GDM1 (cell line): ENCODE results near the gene RBMS1.
"Not testable (repeated sequence)": the region's sequence is repeated elsewhere in the genome, so short reads cannot be mapped to it uniquely, and the experiment has no call there.

Source experiments
- DNase-seq: peaks from one replicate; lab custom pipeline; 2025; lab: John Stamatoyannopoulos, UW

The RBMS1 gene

DNA sequence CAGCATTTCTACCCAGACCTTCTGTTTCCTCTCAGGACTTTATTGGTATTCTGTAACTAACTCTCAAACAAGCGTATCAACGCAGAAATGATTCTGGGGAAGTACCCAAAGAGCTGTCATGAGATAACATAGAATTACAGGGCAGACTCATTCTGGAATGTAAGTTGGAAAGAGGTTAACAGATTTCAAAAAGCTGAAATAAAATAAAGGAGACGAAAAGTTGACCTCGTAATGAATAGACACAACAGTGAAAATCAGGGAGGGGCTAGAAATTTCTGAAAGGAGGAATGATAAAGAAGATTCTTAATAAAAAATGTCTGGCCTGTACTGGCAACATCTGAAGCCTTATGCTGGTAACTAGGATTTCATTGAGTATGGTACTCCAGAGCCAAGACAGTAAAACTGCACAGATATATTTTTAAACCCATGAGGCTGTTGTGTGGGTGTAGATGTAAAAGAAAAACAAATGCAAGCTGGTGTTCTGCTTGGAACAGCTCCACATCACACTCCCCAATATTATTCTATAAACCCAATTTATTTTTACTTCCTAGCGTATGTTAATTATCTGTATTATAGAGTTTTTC is 23.9 kb downstream of the RBMS1 start:
- DNase-seq = no peak

DNA sequence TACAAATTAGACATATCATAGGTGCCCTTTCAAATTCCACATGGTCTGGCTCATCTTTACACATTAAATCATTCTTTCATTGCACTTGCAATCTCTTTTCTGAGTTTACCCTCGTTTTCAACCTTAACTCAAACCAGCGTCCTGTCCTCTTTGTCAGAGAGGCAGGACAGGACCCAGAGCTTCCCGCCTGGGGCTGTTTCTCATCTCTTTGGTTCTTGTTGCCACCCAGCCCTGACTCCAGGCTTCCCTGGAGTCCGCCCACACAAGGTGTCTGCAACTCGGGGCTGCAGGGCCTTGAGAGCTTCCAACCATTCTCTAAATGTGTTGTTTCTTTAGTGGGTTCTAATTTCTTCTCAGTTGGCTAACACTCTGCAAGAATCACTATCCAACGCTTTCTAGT is 24.4 kb downstream of the RBMS1 start:
- DNase-seq = no peak

DNA sequence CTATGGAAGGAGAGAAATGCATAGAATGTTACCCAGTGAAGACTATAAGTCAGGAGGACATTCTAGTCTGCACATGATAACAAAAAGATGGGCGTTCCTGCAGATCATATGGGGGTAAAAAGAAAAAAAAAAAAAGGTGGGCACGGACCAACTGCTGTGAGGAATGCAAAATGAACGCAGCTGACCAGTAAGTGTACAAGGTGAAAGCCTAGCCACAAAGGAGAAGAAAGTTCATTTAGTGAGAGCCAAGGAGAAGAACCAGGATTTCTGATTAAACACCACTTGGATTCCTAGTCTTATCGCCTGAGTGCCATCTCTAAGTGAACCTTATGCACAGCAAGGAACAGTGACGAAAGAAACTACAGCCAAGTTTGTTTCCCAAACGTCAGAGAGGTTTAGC is 26.5 kb downstream of the RBMS1 start:
- no peak for DNase-seq

DNA sequence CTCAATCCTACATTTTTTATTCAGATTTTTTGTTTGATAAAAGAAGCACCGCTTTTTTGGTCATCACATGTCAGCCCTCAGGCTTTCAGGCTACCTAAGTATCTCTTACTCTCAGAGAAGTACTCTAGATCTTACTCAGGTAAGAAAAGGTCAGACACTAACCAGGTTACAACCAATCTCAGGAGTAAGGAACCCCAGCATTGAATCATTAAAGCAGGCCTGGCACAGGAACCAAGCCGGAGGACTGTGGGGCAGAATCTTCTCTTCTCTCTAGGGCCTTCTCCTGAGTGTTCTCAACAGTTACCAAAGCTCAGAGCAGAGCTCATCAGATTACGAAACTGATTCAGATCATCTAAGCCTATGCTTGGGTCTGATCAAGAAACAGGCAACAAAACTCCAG is 28.2 kb downstream of the RBMS1 start:
- no peak for DNase-seq

DNA sequence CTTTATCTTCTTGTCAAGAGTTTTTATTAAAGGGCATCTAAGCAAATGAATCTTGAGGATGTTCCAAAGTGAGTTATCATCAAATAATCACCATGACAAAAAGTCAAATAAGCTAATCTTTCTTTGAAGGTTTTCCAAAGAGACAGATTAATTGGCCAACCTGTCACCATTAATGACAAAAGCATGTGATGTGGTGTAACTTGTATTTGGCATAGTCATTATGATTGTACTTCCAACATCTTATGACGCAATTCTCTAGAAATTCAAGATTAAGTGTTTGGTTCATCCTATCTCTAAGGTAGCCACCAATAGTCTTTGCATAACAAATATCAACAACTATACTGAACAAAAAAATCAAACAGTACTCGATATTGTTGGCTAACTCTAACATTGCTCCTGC is 28.6 kb downstream of the RBMS1 start:
- no peak for DNase-seq

DNA sequence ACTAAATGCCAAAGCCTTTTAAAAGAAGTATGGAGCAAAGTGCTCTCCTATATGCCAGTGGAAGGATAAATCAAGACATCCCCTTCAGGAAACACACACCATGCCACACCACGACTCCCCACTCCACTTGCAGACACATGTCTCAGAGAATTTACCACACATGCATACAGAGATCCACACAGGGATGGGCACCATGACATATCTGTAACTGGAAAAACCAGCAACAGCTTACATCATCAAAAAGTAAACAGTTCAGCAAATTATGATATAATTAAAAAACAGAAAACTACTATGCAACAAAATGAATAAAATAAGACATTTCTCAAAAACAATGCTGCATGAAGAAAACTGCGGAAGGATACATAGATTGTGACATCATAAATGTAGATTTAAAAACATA is 29.6 kb downstream of the RBMS1 start:
- DNase-seq = no peak

DNA sequence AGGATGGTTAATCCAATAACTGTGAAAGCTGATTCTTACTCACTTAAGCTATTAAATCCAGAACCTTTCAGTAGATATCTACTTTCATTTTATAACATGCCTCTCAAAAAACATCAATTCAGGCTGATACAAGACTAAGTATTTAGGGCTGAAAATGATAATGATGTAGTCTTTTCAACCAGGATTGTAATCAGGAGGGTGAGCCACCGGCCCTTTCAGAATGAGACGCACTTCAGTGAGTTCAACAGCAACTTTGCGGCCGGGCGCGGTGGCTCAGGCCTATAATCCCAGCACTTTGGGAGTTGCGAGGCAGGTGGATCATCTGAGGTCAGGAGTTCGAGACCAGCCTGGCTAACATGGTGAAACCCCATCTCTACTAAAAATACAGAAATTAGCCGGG is 30.4 kb downstream of the RBMS1 start:
- DNase-seq = no peak

DNA sequence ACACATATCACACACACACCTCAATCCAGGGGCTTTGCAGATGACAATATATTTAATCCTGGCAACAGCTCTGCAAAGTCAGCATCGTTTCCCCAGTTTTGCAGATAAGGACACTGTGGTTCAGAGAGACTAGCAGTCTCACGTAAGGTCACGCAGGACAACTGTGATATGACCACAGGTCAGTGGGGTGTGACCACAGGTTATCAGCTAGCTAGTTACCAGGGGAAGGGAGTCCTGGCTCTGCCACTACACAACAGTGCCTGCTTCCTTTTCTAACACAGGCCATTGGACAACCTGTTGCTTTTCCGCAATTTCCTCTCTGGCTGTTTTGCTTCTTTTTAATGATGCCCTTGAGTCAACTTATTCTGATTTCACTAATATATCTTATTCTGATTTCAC is 33.3 kb downstream of the RBMS1 start:
- DNase-seq = no peak

DNA sequence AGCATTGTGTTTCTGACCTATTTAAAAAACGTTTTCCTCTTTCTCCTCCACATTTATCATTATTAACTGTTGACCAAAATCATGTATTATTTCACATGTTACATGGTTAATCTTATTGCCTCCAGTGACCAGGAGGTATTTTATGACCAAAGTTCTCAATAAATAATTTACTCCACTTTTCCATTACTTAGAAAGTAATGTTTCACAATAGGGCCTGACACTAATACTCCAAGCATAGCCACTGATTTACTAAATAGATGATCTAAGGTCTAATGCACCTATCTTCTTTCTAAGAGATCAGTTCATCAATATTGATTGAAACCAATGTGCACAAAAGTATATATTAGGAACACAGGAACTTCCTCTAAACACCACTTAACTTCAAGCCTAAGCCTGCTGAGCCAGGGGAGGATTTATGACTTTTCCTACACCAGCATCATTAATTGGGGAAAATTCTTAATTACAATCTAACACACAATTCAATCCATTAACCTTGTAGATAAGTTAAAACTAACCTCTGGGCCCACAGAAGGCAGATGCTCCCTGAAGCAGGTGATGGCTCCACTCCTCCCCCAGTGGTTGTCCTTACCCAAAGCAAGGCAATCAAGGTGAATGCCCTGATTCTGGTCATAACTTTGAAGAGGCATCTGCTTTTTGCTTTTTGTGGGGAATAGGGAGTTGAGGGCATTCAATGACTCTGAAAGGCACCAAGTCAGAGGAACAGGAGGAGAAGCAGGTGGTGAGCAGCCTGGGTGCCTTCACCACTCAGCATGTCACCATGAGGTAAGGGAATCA is 33.9 kb downstream of the RBMS1 start:
- no peak for DNase-seq

DNA sequence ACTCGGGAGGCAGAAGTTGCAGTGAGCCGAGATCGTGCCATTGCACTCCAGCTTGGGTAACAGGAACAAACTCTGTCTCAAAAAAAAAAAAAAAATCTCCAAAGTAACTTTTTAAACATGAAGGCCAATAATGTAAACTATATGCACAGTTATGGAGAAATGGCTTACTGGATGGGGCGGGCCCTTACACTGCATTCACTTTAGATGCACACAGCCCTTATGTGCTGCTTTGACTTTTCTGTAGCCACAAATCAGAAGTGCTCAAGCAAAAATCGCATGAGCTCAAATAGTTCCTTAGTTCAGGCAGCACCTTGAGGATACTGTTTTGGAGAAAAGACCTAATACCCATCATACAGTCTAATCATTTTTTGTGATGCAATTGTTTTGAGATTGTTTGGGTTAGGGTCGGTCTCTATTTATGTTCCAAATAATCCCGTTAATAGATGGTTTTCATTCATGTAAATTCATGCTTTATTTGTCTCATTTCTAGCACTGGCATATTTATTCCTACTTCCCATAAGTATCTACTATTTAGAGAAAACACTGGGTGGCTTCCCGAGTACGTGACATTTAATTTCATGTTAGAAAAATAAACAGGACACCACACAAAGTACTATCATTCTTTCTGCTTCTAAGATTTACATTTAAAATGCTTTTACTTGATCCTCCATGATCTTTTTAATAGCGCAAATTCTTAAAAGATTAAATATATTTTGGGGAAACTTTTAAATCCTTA is 34.7 kb downstream of the RBMS1 start:
- no peak for DNase-seq

DNA sequence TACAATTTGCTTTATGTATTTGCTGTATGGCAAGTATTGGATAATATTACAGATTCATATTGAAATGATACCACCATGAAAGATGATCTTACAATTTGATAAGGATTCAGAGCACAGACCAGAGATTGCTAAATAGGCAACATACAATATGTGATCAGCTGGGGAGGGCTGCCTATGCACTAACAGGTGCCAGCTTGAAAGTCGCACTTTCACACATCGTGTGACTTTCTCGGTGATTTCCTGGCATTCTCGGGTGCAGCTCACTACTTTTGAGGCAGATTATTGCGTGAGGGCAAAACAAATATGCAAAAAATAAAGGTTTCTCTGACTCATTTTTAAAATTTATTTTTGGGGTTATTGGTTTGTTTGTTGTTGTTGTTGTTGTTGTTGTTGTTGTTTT is 36.0 kb downstream of the RBMS1 start:
- DNase-seq = no peak

DNA sequence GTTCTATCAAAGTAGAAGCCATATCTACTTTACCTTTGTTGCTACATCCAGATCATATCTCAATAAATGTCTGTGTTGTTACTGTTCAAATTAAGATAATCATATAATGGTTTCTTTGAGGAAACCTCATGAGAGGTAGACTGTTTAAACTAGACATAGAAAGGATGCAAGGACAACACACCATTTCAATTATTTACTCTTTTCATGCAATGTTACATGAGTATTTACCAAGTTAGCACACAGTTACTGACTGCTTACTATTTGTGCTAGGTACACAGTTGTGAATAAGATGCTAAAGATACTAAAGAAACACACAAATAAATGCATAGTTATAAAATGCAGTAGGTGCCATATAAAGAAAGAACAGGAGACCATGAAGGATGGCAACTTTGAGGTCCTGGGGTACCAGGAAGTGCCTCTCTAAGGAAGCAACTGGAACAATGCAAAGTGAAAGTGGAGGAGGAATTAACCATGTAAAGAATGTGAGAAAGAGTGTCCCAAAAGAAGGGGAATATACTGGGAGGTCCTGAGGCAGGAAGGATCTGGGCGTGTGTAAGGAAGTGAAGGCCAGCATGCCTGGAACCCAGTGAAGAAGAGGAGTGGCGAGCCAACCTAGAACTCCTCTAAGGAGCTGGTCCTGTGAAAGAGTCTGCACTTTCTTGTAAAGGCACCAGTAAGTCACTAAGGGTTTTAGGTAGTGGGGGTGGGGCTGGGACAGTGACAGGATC is 39.4 kb downstream of the RBMS1 start:
- DNase-seq = no peak

DNA sequence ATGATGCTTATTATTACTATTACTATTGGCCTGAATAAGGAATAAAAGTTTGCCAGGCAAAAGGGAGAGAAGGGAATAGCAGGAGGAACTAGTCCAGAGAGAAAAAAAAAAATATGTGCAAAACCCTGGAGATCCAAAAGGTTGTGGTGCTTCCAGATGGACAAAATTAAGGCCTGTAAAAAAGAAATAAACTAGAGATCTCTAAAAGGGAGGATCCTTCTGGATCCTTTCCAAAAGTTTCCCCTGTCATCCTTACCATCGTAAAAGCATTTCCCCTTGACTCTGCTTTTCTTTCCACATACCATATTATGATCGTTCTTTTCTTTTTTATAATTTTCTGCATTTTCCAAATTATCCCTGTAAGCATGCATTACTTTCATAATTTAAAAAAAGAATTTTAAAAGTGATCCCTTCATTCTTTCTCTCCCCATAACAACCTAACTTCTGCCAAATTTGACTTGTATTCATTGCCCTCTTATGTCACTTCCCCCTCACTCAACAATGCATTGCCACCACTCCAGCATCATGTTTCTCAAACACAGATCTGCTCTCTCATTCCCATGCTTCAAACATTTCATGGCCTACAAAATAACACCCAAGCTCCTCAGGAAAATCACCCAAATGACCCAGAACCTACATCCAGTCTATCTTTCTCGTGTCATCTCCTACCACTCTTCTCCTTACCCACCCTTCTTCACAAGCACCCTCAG is 40.3 kb downstream of the RBMS1 start:
- DNase-seq = no peak

DNA sequence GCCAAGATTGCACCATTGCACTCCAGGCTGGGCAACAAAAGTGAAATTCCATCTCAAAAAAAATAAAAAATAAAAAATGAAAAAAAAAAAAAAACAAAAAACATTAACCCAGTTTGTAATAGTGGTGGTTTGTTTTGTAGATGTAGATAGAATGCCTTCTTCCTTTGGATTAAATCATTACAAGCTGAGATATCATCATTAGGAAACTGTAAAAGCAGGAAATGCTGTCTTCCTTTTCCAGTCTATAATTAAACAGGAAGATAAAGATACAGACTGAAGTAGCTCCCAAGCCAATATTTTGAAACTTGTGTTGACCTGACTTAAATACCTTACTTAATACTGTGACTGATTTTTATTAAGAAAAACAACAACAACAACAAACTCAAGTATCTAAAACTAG is 43.1 kb downstream of the RBMS1 start:
- no peak for DNase-seq

DNA sequence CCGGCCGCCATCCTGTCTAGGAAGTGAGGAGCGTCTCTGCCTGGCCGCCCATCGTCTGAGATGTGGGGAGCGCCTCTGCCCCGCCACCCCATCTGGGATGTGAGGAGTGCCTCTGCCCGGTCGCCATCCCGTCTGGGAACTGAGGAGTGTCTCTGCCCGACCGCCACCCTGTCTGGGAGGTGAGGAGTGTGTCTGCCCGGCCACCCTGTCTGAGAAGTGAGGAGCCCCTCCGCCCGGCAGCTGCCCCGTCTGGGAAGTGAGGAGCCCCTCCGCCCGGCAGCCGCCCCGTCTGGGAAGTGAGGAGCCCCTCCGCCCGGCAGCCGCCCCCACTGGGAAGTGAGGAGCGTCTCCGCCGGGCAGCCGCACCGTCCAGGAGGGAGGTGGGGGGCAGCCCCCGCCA is 44.8 kb downstream of the RBMS1 start:
- not testable (repeated sequence) for DNase-seq

DNA sequence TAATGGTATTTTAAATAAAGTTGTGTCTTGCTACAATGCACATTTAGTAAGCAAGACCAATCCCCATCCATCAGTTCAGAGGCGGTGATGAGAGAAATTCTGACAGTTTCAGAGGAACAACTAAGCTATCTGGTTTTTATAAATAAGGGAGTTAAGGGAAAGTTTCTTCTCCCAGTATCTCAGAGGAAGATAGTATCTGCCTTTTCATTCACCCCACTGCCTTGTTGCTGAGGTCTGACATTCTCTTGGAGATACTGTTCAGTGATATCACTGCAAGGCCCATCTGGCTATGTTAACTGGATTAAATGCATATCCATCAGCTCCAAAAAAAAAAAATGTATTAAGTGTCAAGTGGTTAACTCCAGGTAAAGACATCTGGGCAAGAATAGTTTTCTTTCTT is 47.9 kb downstream of the RBMS1 start:
- no peak for DNase-seq

DNA sequence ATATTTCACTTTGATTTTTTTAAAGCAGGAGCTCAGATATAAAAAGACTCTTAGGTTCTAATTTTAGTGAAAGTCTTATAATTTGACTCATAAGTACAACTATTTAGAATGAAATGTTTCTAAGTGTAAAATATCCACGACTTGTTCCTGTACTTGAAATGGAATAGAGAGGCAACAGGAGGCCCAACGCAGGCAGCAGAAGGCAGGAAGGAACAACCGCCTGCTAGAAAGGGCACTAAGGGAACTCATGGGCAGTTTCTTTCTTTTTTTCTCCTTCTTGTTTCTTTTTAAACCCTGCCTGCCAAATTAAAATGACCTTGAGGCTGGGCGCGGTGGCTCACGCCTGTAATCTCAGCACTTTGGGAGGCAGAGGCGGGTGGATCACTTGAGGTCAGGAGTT is 51.0 kb downstream of the RBMS1 start:
- DNase-seq = no peak

DNA sequence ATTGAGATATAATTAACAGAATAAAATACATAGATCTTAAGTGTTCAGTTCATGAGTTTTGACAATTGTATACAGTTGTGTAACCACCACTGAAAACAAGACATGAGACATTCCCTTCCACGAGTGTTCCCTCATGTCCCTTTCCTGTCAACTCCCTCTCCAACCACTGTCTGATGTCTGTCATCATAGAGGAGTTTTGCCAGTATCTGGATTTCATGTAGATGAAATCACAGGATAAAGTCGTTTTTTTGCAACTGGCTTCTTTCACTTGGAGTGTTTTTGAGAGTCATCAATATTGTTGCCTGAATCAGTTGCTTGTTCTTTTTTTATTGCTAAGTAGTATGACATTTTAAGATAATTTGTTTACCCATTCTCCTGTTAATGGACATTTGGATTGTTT is 52.7 kb downstream of the RBMS1 start:
- no peak for DNase-seq

DNA sequence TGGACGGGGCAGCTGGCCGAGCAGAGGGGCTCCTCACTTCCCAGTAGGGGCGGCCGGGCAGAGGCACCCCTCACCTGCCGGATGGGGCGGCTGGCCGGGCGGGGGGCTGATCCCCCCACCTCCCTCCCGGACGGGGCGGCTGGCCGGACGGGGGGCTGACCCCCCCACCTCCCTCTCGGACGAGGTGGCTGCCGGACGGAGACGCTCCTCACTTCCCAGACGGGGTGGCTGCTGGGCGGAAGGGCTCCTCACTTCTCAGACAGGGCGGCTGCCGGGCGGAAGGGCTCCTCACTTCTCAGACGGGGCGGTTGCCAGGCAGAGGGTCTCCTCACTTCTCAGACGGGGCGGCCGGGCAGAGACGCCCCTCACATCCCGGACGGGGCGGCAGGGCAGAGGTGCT is 54.6 kb downstream of the RBMS1 start:
- not testable (repeated sequence) for DNase-seq

DNA sequence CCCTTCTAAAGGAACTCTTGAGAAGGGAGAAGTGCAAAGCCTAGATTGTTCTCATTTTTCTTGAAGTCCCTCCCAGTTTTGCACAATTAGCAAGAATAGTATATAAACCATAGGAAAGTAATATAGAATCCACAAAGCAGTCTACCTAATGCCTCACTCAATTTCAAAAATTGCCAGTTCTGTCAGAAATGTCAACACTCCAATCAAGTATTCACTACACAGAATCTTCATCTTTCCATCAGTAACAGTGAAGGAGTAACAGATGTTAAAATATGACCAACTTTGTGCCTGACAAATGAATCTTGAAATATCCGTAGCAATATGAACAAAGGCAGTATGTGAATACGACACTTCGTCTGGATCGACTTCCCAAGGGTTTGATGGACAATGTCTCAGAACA is 56.3 kb downstream of the RBMS1 start:
- no peak for DNase-seq

DNA sequence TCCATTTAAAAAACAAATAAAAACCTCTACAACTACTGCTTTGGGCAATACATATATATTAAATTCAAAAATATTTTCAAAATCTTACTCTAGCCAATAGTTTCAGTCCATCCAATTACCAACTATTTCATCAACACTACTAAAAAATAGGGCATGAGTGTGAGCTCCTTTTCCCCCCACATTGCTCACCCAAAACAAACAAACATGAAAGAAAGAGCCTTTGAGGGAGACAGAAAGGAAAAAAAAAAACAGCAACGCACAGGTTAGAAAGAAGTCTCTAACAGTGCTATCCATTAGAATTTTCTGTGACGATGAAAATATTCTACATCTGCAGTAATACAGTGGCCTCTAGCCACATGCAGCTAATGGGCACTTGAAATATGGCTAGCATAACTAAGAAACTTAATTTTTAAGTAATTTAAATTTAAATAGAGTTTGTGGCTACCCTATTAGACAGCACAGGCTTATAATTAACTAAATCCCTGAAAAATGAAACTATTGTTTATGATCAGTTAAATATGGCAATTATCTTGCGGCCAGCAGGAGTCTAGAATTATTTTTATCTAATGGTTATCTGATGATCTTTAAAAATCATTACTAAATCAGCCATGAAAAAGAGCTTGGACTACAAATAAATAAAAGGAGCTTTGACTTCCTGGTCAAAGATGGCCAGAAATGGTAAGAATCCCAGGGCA is 59.2 kb downstream of the RBMS1 start:
- DNase-seq = no peak
